ENCODE data around the gene PIP5KL1.

Gene PIP5KL1

GRCh38 chr9:127968042-127968441 lies 37.5 kb upstream of the PIP5KL1 start:
- peak; percentile 20 for DNase-seq

DNA sequence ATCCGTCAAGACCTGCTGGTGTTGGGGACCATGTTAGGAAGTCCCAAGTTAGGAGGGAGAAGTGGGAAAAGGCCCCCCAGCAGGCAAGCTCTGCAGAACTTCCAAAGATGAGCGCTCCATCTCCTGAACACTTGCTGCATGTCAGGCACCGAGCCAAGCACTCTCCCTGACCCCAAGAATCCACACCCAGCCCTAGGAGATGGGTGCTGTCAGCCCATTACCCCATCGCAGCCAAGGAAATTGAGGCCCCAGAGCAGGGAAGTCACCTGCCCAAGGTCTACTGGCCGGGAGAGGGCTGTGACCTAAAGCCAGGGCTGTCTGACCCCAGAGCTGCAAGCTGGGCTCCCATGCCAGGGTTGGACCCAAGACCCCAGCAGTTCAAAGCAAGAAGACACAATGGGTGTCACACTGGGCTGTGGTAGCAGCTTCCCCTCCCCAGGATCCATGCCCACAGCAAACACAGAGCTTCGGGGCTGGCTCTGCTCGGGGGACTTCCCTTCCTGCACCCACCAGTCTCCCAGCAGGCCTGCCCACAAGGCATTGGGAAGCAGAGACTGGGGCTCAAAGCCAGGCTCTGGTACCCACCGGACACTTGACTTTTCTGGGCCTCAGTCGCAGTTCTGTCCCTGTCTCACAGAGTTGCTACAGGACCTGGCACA lies 36.7 kb upstream of the PIP5KL1 start:
- DNase-seq: no peak

GRCh38 chr9:127966416-127967150 lies 36.0 kb upstream of the PIP5KL1 start:
- no peak for DNase-seq

DNA sequence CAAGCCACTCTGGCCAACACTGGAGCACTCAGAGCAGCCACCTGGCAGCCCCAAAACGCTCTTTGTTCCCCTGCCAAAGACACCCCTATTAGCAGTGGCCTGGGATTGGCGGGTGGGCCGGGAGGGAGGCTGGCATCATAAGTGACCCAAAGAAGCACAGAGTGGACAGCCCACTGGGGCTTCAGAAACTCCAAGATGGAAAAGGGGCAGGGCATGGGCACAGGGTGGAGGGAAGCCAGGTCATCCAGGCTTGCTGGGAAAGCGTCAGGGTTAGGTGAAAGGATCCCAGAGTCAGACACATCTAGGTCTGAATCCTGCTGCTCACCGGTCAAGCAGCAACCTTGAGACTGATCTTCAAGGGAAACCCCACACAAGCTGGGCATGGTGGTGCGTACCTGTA lies 35.4 kb upstream of the PIP5KL1 start:
- DNase-seq: no peak

- DNase-seq: no peak
Observed at GRCh38 chr9:127963359-127964064, 32.9 kb upstream of the PIP5KL1 start.

DNA sequence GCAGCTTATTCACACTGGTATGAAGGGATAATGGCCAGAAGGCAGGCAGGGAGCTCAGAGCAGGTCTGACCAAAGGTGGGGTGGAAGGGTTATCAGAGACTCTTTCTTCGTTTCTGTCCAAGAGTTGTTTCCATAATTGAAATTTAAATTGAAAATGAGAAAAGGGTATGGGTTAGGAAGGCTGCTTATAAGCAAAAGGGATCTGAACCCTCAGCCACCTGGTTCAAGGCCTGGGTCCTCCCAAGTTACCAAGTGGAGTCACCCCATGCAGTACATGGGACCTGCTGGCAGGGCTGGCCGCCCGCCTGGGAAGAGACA lies 32.4 kb upstream of the PIP5KL1 start:
- no peak for DNase-seq

- no peak for DNase-seq
Observed at GRCh38 chr9:127962278-127962677, 31.7 kb upstream of the PIP5KL1 start.

- no peak for DNase-seq
Observed at GRCh38 chr9:127961613-127962155, 31.1 kb upstream of the PIP5KL1 start.

DNA sequence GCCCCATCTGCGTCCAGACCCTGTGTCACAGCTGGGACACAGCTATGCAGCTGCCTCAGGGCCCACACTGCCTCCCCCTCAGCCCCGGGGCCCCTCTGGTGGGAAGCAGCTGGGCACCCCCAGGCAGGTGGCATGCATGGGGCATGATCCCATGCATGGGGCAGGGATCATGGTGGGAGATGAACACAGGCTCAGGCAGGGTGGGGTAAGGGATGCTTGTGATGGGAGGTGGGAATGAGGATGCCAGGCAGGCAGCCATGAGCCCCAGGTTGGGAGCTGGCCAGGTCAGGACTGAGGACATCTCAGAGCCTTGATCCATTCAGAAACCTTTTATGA lies 30.5 kb upstream of the PIP5KL1 start:
- no peak for DNase-seq

GRCh38 chr9:127960410-127961154 lies 30.0 kb upstream of the PIP5KL1 start:
- DNase-seq: peak; percentile 77

GRCh38 chr9:127959841-127960409 lies 29.3 kb upstream of the PIP5KL1 start:
- no peak for DNase-seq

GRCh38 chr9:127959398-127959797 lies 28.8 kb upstream of the PIP5KL1 start:
- no peak for DNase-seq

DNA sequence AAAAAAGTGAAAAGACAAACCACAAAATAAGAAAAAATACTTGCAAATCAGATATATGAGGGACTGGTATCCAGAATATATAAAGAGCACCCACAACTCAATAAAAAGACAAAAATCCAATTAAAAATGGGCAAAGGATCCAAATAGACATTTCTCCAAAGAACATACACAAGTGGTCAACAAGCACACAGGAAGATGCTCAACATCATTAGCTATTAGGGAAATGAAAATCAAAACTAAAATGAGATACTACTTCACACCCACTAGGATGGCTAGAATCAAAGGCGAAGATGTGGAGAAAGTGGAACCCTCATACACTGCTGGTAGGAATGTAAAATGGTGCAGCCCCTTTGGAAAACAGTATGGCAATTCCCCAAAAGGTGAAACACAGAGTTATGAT lies 28.2 kb upstream of the PIP5KL1 start:
- no peak for DNase-seq

GRCh38 chr9:127955294-127956015 lies 24.9 kb upstream of the PIP5KL1 start:
- peak; percentile 98 for DNase-seq

GRCh38 chr9:127954831-127955293 lies 24.3 kb upstream of the PIP5KL1 start:
- DNase-seq: no peak

DNA sequence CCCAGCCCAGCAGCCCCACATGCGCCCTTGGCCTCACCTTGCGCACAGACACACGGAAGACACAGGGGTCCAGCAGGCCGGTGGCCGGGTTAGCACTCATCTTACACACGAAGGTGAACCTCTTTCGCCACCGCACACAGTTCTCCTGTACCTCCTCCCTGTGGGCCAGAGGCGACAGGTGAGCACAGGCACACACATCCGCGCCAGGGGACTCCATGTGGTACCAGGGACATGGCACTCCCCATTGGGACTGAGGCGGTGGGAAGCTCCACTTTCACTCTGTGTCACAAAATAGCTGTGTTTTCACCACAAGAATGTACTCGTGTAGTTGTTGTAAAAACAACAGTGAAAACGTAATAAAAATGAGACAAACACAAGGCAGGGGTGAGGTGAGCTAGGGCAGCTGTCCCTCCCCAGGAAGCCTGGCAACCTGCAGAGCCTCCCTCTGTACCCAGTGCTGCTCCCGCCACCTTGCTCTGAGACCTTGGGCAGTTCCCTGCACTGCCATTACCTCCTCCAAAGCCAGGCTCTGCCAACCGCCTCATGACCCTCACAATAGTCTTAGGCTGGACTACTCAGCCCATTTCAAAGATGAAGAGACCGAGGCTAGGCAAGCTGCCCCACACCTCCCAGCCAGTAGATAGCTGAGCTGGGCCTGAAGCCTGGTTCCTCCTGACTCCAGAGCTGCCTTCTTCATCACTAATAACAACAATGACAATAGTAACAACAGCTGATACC lies 23.4 kb upstream of the PIP5KL1 start:
- no peak for DNase-seq

DNA sequence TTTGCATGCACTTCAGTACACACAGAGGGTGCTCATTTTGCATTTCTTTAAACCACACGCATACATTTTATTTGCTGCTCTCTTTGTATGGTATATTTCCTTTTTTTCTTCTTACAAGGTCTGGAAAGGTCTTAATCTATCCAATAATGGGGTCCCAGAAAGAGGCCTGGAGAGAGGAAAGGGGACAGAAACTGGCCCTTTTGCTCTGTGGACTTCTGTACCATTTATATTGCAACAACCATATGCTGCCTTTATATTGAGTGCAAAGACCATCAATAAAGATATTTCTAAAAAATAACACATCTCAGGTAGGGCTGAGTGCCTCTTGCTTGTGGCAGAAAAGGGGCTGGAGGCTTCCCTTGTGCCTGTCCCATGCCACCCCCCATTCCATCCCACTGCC lies 22.6 kb upstream of the PIP5KL1 start:
- no peak for DNase-seq

DNA sequence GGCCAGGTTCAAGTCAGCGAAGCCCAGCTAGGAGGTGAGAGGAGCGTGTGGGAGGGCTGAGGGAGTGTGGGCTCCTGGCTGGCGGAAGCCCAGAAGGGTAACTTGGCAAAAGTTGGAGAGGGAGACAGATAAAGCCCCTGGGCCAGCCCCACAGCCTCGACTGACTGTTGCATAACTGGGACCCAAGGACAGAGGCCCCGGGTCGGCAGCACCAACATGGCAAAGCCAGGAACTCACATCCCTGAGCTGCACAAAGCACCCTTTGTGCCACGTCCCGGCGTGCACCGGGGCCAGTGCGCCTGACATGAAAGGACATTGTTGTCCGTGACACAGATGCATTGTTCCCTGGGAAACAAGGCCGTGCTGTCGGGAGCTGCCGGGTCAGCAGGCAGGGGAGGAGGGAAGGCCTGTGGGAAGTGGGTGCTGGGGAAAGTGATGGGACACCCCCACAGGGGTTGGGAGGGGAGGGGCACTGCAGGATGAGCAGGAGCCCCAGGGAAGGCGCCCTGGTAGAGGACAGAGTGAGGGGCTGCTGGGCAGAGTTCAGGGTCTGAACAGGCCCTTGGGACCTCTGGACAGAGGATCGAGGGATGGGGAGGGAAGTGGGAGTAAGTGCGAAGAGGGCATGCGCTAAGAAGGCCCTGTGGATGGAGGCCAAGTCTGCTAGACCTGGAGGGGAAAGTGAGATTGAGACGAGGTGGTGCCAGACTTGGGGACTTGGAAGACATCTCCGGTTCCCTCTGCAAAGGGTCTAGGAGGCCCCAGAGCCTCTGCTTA lies 20.1 kb upstream of the PIP5KL1 start:
- no peak for DNase-seq

GRCh38 chr9:127949827-127950512 lies 19.4 kb upstream of the PIP5KL1 start:
- DNase-seq: no peak
